ENCODE measurements around the gene LRRC26. TPM values are rescaled to one million over a fixed set of nuclear protein-coding genes. Genes with fewer than 3 reads are reported as not detected.

LRRC26 gene
- total RNA-seq, 1 experiment from 2014 or later: not detected

DNA sequence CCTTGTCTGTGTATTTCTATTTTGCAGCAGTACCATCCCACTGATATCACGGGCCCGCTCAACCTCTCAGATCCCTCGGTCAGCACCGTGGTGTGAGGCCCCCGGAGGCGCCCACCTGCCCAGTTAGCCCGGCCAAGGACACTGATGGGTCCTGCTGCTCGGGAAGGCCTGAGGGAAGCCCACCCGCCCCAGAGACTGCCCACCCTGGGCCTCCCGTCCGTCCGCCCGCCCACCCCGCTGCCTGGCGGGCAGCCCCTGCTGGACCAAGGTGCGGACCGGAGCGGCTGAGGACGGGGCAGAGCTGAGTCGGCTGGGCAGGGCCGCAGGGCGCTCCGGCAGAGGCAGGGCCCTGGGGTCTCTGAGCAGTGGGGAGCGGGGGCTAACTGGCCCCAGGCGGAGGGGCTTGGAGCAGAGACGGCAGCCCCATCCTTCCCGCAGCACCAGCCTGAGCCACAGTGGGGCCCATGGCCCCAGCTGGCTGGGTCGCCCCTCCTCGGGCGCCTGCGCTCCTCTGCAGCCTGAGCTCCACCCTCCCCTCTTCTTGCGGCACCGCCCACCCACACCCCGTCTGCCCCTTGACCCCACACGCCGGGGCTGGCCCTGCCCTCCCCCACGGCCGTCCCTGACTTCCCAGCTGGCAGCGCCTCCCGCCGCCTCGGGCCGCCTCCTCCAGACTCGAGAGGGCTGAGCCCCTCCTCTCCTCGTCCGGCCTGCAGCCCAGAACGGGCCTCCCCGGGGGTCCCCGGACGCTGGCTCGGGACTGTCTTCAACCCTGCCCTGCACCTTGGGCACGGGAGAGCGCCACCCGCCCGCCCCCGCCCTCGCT lies 1.9 kb downstream of the LRRC26 start:
- intact Hi-C loops (cut with micrococcal nuclease): no loop called here
- BruUV-seq (replicated peaks): no TSS peak
- H3K27me3 Mint-ChIP-seq (ENCODE audit: insufficient read depth, unreplicated experiment): peaks cover 13% of the 10 kb centered on the region
- ChIA-PET POLR2A (interaction anchor here (1.4 to 2.0 kb wide), 2 partner anchors 27 to 38 kb away, joined by 3 to 7 read pairs; no protein-coding TSS in a partner anchor), CTCF (no interaction called here)
- TF ChIP-seq, protein P1, sequence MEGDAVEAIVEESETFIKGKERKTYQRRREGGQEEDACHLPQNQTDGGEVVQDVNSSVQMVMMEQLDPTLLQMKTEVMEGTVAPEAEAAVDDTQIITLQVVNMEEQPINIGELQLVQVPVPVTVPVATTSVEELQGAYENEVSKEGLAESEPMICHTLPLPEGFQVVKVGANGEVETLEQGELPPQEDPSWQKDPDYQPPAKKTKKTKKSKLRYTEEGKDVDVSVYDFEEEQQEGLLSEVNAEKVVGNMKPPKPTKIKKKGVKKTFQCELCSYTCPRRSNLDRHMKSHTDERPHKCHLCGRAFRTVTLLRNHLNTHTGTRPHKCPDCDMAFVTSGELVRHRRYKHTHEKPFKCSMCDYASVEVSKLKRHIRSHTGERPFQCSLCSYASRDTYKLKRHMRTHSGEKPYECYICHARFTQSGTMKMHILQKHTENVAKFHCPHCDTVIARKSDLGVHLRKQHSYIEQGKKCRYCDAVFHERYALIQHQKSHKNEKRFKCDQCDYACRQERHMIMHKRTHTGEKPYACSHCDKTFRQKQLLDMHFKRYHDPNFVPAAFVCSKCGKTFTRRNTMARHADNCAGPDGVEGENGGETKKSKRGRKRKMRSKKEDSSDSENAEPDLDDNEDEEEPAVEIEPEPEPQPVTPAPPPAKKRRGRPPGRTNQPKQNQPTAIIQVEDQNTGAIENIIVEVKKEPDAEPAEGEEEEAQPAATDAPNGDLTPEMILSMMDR (IDR thresholded peaks at IDR 0.05; ENCODE audit: unreplicated experiment): no peak
- peak overlapping the region; percentile 53 for H3K4me3 Mint-ChIP-seq (ENCODE audit: unreplicated experiment)
- H3K9me3 Mint-ChIP-seq (ENCODE audit: unreplicated experiment): no peaks in the 10 kb centered on the region
- no peak for DNase-seq (ENCODE audit: unreplicated experiment)
- H3K4me1 Mint-ChIP-seq (ENCODE audit: insufficient read depth, unreplicated experiment): no peaks in the 10 kb centered on the region
- H3K36me3 Mint-ChIP-seq (ENCODE audit: insufficient read depth, unreplicated experiment): no peaks in the 10 kb centered on the region
- H3K27ac Mint-ChIP-seq (ENCODE audit: low read depth, unreplicated experiment): no peak overlapping the region

DNA sequence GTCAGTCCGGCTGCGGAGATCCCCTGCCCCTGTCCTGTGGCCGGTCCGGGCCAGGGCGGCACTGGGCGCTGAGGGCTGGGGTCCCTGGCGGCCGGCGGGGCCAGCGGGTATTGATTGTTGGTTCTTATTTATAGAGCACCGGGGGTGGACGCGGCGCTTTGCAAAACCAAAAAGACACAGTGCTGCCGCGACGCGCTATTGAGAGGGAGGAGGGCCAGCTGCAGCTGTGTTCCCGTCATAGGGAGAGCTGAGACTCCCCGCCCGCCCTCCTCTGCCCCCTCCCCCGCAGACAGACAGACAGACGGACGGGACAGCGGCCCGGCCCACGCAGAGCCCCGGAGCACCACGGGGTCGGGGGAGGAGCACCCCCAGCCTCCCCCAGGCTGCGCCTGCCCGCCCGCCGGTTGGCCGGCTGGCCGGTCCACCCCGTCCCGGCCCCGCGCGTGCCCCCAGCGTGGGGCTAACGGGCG lies 2.5 kb downstream of the LRRC26 start:
- no TSS peak for BruUV-seq (replicated peaks)
- peaks cover 13% of the 10 kb centered on the region for H3K27me3 Mint-ChIP-seq (ENCODE audit: insufficient read depth, unreplicated experiment)
- no peak for DNase-seq (ENCODE audit: unreplicated experiment)
- ChIA-PET POLR2A (no interaction called here), CTCF (interaction anchor here (0.6 kb wide), 1 partner anchor 99 kb away, joined by 3 read pairs; no protein-coding TSS in a partner anchor)
- intact Hi-C loops (cut with micrococcal nuclease): no loop called here
- no peaks in the 10 kb centered on the region for H3K36me3 Mint-ChIP-seq (ENCODE audit: insufficient read depth, unreplicated experiment)
- H3K4me3 Mint-ChIP-seq (ENCODE audit: unreplicated experiment): no peak overlapping the region
- H3K4me1 Mint-ChIP-seq (ENCODE audit: insufficient read depth, unreplicated experiment): no peaks in the 10 kb centered on the region
- H3K27ac Mint-ChIP-seq (ENCODE audit: low read depth, unreplicated experiment): no peak overlapping the region
- no peaks in the 10 kb centered on the region for H3K9me3 Mint-ChIP-seq (ENCODE audit: unreplicated experiment)
- TF ChIP-seq, protein P1 (IDR thresholded peaks at IDR 0.05; ENCODE audit: unreplicated experiment): no peak

DNA sequence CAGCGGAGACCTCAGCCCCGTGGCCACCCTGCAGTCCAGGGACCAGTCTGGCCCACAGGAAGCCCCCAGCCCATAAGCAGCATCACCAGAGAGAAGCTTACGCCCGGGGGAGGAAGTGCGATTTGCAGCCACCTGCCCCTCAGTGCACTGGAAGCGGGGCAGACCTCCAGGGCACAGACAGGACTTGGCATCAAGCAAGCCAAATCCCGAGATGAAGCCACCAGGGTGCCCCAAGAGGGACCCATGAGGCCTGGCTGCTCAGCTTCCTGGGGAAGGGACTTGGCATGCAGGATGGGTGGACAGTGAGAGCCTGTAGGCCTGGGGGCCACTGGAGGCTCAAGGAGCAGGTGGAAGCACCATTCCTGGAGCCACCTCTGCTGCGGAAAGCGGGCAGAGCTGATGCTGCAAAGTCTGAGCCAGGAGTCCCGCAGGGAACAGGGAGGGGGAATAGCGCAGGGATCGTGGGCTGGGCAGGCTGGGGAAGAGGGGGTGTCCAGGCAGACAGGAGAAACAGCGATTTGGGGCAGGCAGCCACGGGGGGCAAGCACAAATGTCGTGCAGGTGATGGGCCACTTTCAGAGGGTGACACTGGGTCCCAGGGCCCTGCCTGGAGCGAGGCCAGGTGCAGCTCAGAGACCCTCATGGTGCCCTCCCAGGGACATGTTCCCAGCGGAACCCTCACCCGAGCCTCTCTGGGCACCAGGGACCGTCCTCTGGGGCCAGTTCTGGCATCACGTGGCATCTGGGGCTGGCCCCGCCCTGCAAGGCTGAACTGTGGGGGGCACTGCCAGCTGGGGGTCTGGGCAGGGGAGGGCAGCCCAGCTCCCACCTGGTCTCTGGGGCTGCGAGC lies 3.2 kb downstream of the LRRC26 start:
- no peak for DNase-seq (ENCODE audit: unreplicated experiment)
- TF ChIP-seq, protein P1 (IDR thresholded peaks at IDR 0.05; ENCODE audit: unreplicated experiment): no peak
- ChIA-PET CTCF (interaction anchor here (0.6 kb wide), 1 partner anchor 98 kb away, joined by 3 read pairs; no protein-coding TSS in a partner anchor), POLR2A (no interaction called here)
- Mint-ChIP-seq H3K27ac (ENCODE audit: low read depth, unreplicated experiment) (no peak overlapping the region), H3K27me3 (ENCODE audit: insufficient read depth, unreplicated experiment) (peaks cover 13% of the 10 kb centered on the region), H3K4me3 (ENCODE audit: unreplicated experiment) (no peak overlapping the region), H3K9me3 (ENCODE audit: unreplicated experiment) (no peaks in the 10 kb centered on the region), H3K36me3 (ENCODE audit: insufficient read depth, unreplicated experiment) (no peaks in the 10 kb centered on the region), H3K4me1 (ENCODE audit: insufficient read depth, unreplicated experiment) (no peaks in the 10 kb centered on the region)
- BruUV-seq (replicated peaks): no TSS peak
- intact Hi-C loops (cut with micrococcal nuclease): no loop called here

DNA sequence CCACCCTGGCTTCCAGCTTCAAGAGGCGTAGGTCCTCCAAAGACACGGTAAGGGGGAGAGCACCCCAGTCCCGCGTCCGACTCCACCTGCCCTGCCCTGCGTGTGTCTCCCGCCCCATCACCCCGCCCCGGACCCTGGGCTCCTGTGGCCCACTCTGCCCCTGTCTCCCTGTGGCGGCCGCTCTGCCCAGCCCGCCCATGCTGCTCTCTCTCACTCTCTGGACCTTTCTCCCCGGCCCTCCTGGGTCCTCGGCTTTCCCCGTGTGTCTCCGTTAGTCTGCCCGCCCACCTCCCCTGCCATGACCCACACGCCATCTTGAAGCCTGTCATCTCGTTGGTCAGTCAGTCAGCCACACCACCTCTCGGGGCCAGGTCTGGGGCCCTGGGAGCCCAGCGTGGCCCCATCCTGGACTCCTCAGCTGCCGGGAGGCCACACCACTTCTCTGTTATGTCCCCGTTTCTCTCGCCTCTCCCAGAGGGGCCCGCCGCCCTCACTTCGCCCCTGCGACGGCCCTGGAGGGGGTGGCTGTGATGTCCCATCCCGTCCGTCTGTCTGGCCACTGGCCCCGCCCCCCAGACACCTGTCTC lies 4.5 kb downstream of the LRRC26 start:
- CTCF ChIA-PET: interaction anchor here (0.8 kb wide), 1 partner anchor 13 kb away, joined by 3 read pairs; no protein-coding TSS in a partner anchor
- Mint-ChIP-seq H3K9me3 (ENCODE audit: unreplicated experiment) (no peaks in the 10 kb centered on the region), H3K27me3 (ENCODE audit: insufficient read depth, unreplicated experiment) (peaks cover 13% of the 10 kb centered on the region), H3K4me3 (ENCODE audit: unreplicated experiment) (no peak overlapping the region), H3K4me1 (ENCODE audit: insufficient read depth, unreplicated experiment) (no peaks in the 10 kb centered on the region), H3K36me3 (ENCODE audit: insufficient read depth, unreplicated experiment) (no peaks in the 10 kb centered on the region), H3K27ac (ENCODE audit: low read depth, unreplicated experiment) (no peak overlapping the region)
- intact Hi-C loops (cut with micrococcal nuclease): no loop called here
- no peak for DNase-seq (ENCODE audit: unreplicated experiment)
- no TSS peak for BruUV-seq (replicated peaks)
- POLR2A ChIA-PET: no interaction called here
- TF ChIP-seq, protein P1 (IDR thresholded peaks at IDR 0.05; ENCODE audit: unreplicated experiment): no peak
